C4-2B (cell line): Measurements from ENCODE around the gene RBM20.

ENCODE experiments used
- H3K27ac ChIP-seq: fragments of 450-650 bp; 2 replicates; pipeline ENCODE4 v1.5.1; 2017
- CTCF ChIP-seq: fragments of 450-650 bp; conservative IDR thresholded peaks from 2 replicates; pipeline ENCODE4 v1.5.1; 2017; ENCODE audit warnings: mild to moderate bottlenecking
- ZFX ChIP-seq: fragments of 450-650 bp; IDR thresholded peaks from 2 replicates; pipeline ENCODE4 v1.6.1; 2017

RBM20 gene

GRCh38 chr10:110841767-110842267 is 197.7 kb downstream of the RBM20 start:
- TF ChIP-seq CTCF (no peak), ZFX (no peak)
- H3K27ac ChIP-seq: no peak overlapping the region

GRCh38 chr10:110842326-110842904 is 198.3 kb downstream of the RBM20 start:
- TF ChIP-seq ZFX (no peak), CTCF (no peak)
- H3K27ac ChIP-seq: no peak overlapping the region

GRCh38 chr10:110843031-110843430 is 198.9 kb downstream of the RBM20 start:
- H3K27ac ChIP-seq: no peak overlapping the region
- TF ChIP-seq ZFX: no peak
- no peak for TF ChIP-seq CTCF

GRCh38 chr10:110843796-110844616 is 199.9 kb downstream of the RBM20 start:
- H3K27ac ChIP-seq: no peak overlapping the region
- no peak for TF ChIP-seq CTCF
- TF ChIP-seq ZFX: no peak

- H3K27ac ChIP-seq: no peak overlapping the region
- no peak for TF ChIP-seq CTCF
- TF ChIP-seq ZFX: no peak
These were observed 200.4 kb downstream of the RBM20 start for GRCh38 chr10:110844617-110844881.

GRCh38 chr10:110845192-110845755 is 201.1 kb downstream of the RBM20 start:
- H3K27ac ChIP-seq: no peak overlapping the region

More at GRCh38 chr10:110845192-110845755, 201.1 kb downstream of the RBM20 start:
- TF ChIP-seq ZFX (no peak), CTCF (no peak)
